Measurements from ENCODE around the gene LIPN.
"Not testable (repeated sequence)": the region's sequence is repeated elsewhere in the genome, so short reads cannot be mapped to it uniquely, and the experiment has no call there.

LIPN gene

GRCh38 chr10:88759366-88760101 is at the start of gene LIPN:
Gene LIPN (plus strand): TSS chr10:88760020. CDS start chr10:88761406, 1,386 bp downstream.
- DNase-seq, result no peak

- no peak for DNase-seq
Observed at GRCh38 chr10:88715517-88715916, 44.3 kb upstream of the LIPN start.

GRCh38 chr10:88721392-88721791 is 38.4 kb upstream of the LIPN start:
- no peak for DNase-seq

GRCh38 chr10:88725798-88726197 is 34.0 kb upstream of the LIPN start:
- DNase-seq, result no peak

GRCh38 chr10:88728107-88728763 is 31.6 kb upstream of the LIPN start:
- peak; percentile 54 for DNase-seq

GRCh38 chr10:88730864-88731263 is 29.0 kb upstream of the LIPN start:
- DNase-seq, result no peak

GRCh38 chr10:88731296-88731695 is 28.5 kb upstream of the LIPN start:
- DNase-seq, result no peak

- no peak for DNase-seq
Observed at GRCh38 chr10:88733215-88733614, 26.6 kb upstream of the LIPN start.

- no peak for DNase-seq
Observed at GRCh38 chr10:88735661-88736060, 24.2 kb upstream of the LIPN start.

- DNase-seq, result not testable (repeated sequence)
Observed at GRCh38 chr10:88741921-88742320, 17.9 kb upstream of the LIPN start.

GRCh38 chr10:88742448-88742847 is 17.4 kb upstream of the LIPN start:
- DNase-seq, result no peak

GRCh38 chr10:88744002-88744401 is 15.8 kb upstream of the LIPN start:
- peak; percentile 86 for DNase-seq

- no peak for DNase-seq
Observed at GRCh38 chr10:88745633-88746032, 14.2 kb upstream of the LIPN start.

GRCh38 chr10:88754287-88754686 is 5.5 kb upstream of the LIPN start:
- DNase-seq, result no peak

- DNase-seq, result no peak
Observed at GRCh38 chr10:88755753-88756152, 4.1 kb upstream of the LIPN start.

GRCh38 chr10:88756660-88757059 is 3.2 kb upstream of the LIPN start:
- no peak for DNase-seq

- no peak for DNase-seq
Observed at GRCh38 chr10:88762906-88763305, 3.1 kb downstream of the LIPN start.

GRCh38 chr10:88763441-88763840 is 3.6 kb downstream of the LIPN start:
- no peak for DNase-seq

GRCh38 chr10:88764110-88764509 is 4.3 kb downstream of the LIPN start:
- no peak for DNase-seq

- no peak for DNase-seq
Observed at GRCh38 chr10:88765816-88766215, 6.0 kb downstream of the LIPN start.

- DNase-seq, result no peak
Observed at GRCh38 chr10:88769384-88769783, 9.6 kb downstream of the LIPN start.

GRCh38 chr10:88781206-88781605 is 21.4 kb downstream of the LIPN start:
- DNase-seq, result no peak

GRCh38 chr10:88782222-88782621 is 22.4 kb downstream of the LIPN start:
- DNase-seq, result no peak

- DNase-seq, result no peak
Observed at GRCh38 chr10:88783724-88784123, 23.9 kb downstream of the LIPN start.

Measured in DMS53 (cell line).